Measurements from ENCODE around the gene LRBA.

- TF ChIP-seq CTCF (IDR thresholded peaks at IDR 0.05): no peak
- TF ChIP-seq ESRRA (CRISPR knock-in tag; IDR thresholded peaks at IDR 0.05; ENCODE audit: borderline replicate concordance): no peak
- TF ChIP-seq CREM (CRISPR knock-in tag; IDR thresholded peaks at IDR 0.05): no peak
- TF ChIP-seq ZNF425 (CRISPR knock-in tag; conservative IDR thresholded peaks at IDR 0.05): no peak
- TF ChIP-seq ZBTB43 (CRISPR knock-in tag; IDR thresholded peaks at IDR 0.05): no peak
- TF ChIP-seq HMGA2 (CRISPR knock-in tag; IDR thresholded peaks at IDR 0.05): no peak
- no peak for TF ChIP-seq ERG (CRISPR knock-in tag; IDR thresholded peaks at IDR 0.05)
- no peak for TF ChIP-seq ZNF416 (CRISPR knock-in tag; IDR thresholded peaks at IDR 0.05)
- TF ChIP-seq MAX (CRISPR knock-in tag; IDR thresholded peaks at IDR 0.05): no peak
- no peak for TF ChIP-seq SP1 (CRISPR knock-in tag; conservative IDR thresholded peaks at IDR 0.05)
- no peak for TF ChIP-seq AFF4 (CRISPR knock-in tag; IDR thresholded peaks at IDR 0.05; ENCODE audit: borderline replicate concordance)
- TF ChIP-seq ZNF281 (CRISPR knock-in tag; IDR thresholded peaks at IDR 0.05): no peak
- TF ChIP-seq ELF4 (CRISPR knock-in tag; IDR thresholded peaks at IDR 0.05; ENCODE audit: low read depth): no peak
Observed at GRCh38 chr4:150366487-150366999, 648.5 kb downstream of the LRBA start.
